Measurements from ENCODE around the gene FLAD1.
"Not testable (repeated sequence)": the region's sequence is repeated elsewhere in the genome, so short reads cannot be mapped to it uniquely, and the experiment has no call there.

The FLAD1 gene

GRCh38 chr1:154988058-154988954 is 5.2 kb downstream of the FLAD1 start:
- in situ Hi-C loops (cut with MboI; ENCODE audit: low sequenced_read_pairs): no loop called here

- in situ Hi-C loops (cut with MboI; ENCODE audit: low sequenced_read_pairs): no loop called here
These were observed 6.2 kb downstream of the FLAD1 start for GRCh38 chr1:154989195-154989860.

DNA sequence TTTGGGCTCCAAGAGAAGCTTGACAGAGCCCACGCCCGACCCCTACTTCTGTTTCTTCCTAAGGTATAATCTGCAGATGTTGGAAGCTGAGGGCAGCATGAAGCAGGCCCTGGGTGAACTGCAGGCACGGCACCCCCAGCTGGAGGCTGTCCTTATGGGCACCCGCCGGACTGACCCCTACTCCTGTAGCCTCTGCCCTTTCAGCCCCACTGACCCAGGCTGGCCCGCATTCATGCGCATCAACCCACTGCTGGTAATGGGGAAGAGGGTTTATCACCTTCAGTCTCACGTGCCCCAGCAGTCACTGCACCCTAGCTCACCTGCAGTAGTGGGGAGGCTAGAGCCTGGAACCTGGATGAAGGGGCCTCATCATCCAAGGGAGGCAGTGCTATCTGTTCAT is 7.1 kb downstream of the FLAD1 start:
- in situ Hi-C loops (cut with MboI; ENCODE audit: low sequenced_read_pairs): no loop called here

GRCh38 chr1:154992721-154993571 is 9.8 kb downstream of the FLAD1 start:
- in situ Hi-C loops (cut with MboI; ENCODE audit: low sequenced_read_pairs): no loop called here

DNA sequence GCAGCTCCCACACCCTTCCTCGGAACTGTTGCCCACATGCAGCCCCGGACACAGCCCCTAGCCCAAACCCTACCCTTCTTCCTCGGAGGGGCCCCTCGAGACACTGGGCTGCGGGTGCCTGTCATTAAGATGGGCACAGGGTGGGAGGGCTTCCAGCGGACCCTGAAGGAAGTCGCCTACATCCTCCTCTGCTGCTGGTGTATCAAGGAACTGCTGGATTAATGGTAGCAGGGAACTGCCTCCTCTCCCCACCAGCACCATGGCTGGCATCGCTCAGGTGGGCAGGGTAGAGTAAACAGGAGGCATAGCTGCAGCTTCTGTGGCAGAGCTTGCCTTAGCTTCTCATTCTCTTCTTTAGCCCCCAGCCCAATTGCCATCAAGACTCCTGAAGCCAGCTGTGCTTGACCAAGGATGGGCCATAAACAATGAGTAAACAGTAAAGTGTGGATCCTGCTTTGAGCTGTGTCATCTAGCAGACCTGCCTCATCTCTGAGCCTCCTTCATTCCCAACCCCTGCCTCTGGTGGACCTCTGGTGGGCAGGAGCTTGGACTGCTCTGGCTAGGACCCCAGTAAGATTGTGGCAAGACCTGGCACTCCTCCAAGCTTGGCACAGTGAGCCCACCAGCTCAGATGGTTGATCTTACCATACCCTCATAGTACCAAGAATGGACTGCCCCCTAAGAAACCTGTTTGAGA is 10.6 kb downstream of the FLAD1 start, which contains the start of gene LENEP:
LENEP (plus strand) TSS at position 15 of the 697 bp plus-strand sequence; CDS start at position 37, 22 bp downstream.
- in situ Hi-C loops (cut with MboI; ENCODE audit: low sequenced_read_pairs): no loop called here

GRCh38 chr1:154994269-154994587 is 11.1 kb downstream of the FLAD1 start:
- in situ Hi-C loops (cut with MboI; ENCODE audit: low sequenced_read_pairs): no loop called here

DNA sequence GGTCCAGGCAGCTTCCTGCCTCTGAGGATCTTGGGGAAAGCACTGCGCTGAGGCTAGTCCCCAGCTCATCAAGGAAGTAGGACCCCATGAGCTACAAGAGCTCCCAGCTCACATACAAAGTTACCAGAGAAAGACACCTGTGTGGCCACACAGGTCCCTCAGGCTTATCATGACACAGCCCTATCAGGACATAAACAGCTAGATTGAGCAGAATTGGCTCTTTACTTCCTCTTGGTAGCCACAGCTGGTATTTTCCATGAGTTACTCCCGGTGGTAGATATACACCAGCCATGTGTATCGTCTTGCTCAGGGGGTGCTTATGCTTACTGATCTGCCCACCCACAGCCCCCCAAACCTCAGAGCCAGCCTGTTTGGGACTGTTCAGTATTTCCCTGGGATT is 11.4 kb downstream of the FLAD1 start:
- in situ Hi-C loops (cut with MboI; ENCODE audit: low sequenced_read_pairs): no loop called here

DNA sequence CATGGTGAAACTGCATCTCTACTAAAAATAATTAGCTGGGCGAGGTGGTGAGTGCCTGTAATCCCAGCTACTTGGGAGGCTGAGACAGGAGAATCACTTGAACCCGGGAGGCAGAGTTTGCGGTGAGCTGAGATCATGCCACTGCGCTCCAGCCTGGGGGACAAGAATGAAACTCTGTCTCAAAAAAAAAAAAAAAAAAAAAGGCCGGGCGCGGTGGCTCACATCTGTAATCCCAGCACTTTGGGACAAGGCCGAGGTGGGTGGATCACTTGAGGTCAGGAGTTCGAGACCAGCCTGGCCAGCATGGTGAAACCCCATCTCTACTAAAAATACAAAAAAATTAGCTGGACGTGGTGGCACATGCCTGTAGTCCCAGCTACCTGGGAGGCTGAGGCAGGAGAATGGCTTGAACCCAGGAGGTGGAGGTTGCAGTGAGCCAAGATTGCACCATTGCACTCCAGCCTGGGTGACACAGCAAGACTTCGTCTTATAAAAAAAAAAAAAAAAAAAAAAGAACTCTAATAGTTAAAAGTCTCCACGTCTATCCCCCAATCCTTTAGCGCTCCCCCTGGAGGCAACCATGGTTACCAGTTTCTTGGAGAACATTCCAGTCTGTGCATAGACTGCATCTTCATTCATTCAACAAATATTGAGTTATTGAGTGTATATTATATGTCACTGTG is 12.3 kb downstream of the FLAD1 start:
- in situ Hi-C loops (cut with MboI; ENCODE audit: low sequenced_read_pairs): not testable (repeated sequence)

DNA sequence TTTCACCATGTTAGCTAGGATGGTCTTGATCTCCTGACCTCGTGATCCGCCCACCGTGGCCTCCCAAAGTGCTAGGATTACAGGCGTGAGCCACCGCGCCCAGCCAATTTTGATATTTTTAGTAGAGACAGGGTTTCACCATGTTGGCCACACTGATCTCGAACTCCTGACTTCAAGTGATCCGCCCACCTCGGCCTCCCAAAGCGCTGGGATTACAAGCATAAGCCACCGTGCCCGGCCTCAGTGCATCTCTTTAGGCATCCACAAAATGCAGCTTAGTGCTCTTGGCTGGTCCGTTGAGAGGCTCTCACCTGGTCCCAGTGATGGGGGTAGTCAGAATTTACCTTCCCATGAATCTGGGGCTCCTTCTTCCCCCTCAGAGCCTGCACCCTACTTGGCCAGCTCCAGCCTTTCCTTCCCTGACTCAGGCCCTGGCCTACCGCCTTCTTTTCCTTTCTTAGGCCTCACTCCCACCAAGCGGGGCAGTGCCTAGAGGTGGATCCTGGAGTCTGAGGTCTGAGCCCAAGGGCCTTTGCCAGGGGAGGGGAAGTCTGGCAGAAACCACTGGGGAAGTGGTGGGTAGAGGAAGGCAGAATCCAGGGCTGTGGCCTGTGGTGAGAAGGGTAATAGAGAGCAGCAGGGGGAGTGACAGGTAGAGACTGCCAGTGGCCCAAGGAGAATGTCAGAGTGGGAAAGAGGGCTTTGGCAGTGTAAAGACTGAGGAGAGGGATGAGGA is 14.0 kb downstream of the FLAD1 start:
- in situ Hi-C loops (cut with MboI; ENCODE audit: low sequenced_read_pairs): no loop called here

DNA sequence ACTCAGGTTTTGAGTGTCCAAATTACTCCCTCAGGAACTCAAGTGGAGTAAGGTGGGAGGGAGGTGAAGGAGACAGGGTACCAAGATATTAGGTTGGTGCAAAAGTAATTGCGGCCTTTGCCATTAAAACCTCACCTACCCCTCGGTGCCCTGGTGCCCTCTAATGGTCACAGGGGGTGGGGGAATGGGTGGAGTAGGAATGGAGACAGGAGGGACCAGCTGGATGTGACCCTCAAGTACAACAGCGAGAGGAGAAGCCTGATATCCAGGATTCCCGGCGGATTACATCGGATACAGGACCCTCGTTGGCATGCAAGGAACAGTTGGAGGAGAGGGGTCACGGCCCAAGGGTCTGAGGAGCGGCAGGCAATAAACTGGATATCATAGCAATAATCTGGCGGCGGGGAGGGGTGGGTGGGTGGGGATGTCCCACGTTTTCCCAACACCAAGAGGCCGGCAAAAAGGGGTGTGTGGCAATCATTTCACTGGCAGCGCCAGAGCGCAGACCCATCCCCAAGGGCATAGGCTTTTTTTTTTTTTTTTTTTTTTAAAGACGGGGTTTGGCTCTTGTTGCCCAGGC is 15.1 kb downstream of the FLAD1 start:
- in situ Hi-C loops (cut with MboI; ENCODE audit: low sequenced_read_pairs): no loop called here

DNA sequence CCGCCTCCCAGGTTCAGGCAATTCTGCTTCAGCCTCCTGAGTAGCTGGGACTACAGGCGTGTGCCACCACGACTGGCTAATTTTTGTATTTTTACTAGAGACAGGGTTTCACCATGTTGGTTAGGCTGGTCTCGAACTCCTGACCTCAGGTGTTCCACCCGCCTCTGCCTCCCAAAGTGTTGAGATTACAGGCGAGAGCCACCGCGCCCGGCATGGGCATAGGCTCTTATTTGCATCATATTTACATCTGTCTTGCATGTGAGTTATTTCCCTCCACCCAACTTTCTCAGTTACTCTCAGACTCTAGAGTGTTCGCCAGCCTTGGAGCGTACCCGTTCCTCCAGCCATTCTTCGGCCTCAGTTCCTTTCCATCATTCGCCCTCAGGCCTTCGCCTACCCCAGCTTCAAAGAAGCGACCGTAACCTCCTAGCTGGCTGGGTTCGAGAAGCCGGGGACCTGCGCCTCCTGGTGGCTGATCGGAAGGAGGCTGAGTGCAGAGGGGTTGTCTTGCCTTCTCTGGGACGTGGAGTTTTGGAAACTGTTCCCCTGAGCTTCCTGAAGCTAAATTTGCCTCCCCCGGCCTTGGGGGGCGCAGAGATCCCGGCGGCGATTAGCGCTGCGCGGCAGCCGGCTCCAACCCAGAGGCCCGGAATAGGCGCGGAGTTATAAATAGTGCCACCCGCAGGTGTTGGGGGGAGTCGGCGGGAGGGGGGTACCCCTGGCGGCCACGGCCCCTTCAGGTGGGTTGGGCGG is 15.8 kb downstream of the FLAD1 start:
- in situ Hi-C loops (cut with MboI; ENCODE audit: low sequenced_read_pairs): no loop called here

GRCh38 chr1:154999571-155000410 is 16.6 kb downstream of the FLAD1 start:
- in situ Hi-C loops (cut with MboI; ENCODE audit: low sequenced_read_pairs): no loop called here

DNA sequence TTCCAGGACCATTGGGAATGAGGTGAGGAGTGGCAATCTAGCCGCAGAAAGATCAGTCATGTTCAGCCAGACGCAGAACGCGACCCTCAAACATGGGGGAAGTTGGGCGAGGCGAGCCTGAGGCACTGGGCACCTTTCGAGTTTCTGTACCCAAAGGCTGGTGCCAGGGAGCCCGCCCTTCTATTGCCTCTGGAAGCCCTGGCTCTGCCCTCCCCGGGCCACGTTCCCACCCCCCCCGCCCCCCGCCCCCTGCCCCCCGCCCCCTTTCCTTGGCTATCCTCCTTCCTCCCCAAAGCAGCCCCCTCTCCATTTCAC is 17.2 kb downstream of the FLAD1 start:
- in situ Hi-C loops (cut with MboI; ENCODE audit: low sequenced_read_pairs): no loop called here

DNA sequence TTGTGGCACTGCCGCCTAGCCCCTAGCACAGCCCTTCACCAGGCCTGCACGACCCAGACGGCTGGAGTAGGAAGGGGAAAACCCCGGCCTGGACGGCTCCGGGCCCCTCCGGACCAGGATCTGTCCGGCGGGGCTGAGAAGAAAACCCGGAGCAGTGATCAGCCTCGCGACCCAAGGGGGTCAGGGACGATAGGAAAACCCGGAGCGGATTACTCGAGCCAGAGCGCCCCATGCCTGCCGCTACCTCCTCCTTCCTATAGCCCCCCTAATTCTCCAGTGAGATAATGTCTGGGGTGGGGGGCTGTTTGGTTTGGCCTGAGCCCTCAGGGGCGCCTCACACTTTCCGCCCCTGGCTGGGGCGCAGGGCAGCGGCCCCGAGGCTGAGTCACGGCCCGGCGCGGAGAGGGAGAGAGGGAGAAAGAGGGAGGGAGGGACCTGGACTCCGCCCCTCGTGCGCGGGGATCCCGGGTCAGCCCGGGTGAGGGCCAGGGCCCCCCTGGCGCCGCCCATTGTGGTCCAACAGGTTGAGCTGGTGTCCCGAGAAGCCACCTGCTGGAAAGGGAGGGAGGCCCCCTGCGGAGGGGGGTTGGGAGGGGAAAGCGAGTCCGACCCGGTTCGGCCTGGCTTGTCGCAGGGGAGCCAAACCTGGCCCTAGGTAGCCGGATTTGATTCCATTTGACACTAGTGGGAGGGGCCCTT is 17.7 kb downstream of the FLAD1 start:
- in situ Hi-C loops (cut with MboI; ENCODE audit: low sequenced_read_pairs): no loop called here

DNA sequence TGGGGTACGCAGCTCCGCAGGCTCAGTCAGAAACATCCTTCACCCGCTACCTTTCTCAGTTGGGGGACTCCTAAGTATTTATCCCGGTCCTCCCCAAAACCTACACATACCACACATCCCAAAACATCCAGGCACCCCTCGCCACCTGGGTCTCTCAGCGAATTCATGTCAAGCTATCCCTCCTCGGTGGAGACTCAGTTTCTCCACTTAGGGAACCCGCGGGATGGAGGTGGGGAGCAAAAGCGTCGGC is 18.2 kb downstream of the FLAD1 start:
- in situ Hi-C loops (cut with MboI; ENCODE audit: low sequenced_read_pairs): no loop called here

DNA sequence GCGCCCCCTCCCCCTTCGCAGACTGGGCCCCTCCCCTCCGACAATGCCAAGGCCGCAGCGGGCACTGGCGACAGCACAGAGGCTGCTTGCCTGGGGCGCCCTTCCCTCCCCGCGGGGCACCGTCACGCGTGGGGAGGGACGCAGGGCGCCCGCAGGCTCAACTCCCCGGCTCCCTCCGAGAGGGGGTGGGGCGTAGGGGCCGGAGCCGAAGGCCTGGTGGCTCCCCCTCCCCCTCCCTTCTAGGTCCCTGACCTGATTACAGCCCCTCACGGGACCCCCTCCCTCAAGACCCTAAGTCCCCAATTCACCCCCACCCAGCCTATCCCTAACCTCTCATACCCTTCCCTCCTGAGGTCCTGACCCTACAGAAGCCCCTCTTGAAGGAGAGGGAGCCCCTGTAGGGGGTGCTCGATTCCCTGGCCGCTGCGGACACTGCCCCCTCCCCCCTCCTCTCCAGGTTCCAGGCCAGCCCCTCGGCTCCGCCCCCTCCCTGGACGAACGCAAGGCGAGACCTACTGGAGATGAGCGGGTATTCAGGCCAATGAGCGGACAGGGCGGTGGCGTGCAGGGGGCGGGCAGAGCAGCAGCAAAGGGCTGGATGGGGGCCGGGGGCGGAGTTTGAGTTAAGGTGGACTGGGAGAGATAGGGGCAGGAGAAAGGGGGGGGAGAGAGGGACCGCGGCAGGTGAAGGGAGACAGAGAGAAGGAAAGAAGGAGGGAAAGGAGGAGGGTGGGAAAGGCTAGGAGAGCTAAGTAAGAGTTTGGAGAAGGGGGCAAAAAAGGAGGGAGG is 18.7 kb downstream of the FLAD1 start:
- in situ Hi-C loops (cut with MboI; ENCODE audit: low sequenced_read_pairs): no loop called here

Measured in HL-60/S4 treated with retinoic acid at 250 ng/mL for 4 days and 3 days (cell line).